Measurements from ENCODE around the gene PLEKHD1. TPM values are rescaled to one million over a fixed set of nuclear protein-coding genes. Genes with fewer than 3 reads are reported as not detected.

The PLEKHD1 gene
- total RNA-seq, 1 experiment from 2014 or later = not detected

DNA sequence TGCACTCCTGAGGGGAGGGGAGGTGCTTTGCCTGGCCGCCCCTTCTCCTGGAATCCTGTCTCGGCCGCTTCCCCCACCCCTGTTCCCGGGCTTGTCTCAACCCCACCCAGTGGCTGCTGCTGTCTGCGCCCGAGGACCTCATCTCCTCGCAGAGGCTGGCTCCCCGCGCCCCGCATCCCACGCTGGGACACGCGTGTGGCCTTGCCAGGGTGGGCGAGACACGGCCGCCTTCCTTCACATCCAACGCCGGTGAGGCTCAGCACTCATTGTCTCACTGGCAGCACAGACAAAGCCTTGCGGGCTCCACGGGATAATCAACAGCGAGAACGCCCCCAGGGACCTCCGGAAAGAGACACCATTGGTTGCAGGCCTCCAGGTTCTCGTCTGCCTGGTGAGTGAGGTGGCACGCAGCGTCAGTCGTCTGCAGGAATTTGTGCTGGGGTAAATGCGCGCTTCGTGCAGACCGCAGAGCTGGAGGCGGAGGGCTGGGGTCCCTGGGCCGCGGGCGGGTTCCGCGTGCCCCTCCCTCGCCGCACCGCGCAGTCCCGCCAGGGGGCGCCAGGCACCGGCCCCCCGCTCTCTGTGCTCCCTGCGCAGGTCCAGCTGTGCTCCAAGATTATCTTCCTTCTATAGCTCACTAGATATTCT is 63.3 kb downstream of the PLEKHD1 start:
- no peak for DNase-seq (ENCODE audit: low read depth)

DNA sequence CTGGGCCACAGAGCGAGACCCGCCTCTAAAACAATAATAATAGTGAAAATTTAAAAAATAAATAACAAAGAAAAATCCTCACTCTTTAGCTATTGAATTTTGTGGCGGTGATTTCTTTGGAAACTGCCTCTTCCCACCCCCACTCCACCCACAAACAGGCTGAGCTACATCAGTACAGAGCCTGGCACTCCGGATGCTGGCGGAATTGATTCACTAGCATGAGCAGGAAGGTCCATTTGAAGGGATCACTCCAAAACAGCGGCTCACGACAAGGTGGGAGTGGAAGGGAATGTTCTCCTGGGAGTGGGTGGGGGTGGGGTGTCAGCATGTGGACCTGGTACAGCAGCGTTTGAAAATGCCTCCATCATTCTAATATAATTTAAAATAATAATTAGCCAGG is 64.0 kb downstream of the PLEKHD1 start:
- no peak for DNase-seq (ENCODE audit: low read depth)

DNA sequence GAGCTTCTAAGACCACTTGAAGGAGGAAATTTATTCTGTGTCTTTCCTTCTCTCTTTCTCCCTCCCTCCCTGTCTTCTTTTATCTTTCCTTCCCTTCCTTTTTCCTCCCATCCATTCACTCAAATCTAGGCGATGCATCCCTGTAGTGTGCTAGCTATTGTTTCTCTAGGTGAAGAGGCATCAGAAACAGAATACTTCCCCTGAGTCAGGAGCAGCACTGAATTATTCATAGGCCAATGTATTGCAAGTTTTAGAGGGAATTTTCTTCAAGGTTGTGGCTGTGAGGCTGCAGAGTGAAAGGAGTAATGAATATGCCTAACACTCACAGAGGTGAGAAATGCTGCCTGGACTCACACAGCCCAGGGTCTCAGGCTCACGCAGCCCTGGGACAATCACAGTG is 67.0 kb downstream of the PLEKHD1 start:
- DNase-seq (ENCODE audit: low read depth) = no peak

DNA sequence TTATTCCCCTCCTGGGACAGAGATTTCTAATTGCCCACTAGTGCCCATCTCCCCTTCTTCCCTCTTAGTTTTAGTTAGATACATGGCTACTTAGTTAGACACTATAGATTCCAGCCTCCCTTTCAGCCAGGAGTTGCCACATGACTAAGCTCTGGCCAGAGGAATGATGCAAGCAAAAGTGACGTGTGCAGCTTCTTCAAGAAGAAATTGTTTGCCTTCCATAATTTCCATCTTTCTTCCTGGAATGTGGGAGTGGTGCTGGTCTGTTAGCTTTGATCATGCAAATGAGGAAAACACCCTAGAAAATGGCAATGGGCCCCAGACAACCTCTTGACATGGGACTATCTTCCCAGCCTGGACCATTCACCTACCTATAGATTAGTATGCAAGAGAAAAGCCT is 68.7 kb downstream of the PLEKHD1 start:
- peak; percentile 63 for DNase-seq (ENCODE audit: low read depth)

DNA sequence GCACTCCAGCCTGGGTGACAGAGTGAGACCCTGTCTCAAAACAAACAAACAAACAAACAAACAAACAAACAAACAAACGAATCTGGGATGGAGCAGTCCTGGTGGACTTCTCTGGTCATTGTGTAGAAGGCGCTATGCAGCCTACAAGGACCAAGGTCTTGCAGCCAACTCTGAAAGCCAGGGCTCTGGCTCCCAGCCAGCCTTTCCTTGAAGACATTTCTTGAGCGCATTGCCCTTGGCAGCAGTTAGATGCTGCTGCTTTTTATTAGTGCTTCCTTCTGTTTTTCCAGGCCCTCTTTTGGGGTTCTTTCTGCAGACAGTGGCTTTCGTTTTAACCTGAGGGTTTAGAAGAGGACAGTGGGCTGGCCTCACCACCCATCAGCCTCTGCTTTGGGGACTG is 70.0 kb downstream of the PLEKHD1 start:
- no peak for DNase-seq (ENCODE audit: low read depth)

DNA sequence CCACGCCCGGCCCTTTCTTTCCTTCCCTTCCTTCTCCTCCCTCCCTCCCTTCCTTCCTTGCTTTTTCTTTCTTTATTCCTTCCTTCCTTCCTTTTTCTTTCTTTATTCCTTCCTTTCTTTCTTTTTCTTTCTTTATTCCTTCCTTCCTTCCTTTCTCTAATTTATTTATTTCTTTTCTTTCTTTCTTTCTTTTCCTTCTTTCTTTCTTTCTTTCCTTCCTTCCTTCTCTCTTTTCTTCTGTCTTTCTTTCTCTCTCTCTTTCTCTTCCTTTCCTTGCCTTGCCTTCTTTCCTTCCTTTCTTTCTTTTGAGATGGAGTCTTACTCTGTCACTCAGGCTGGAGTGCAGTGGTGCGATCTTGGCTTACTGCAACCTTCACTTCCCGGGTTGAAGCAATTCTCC is 74.2 kb downstream of the PLEKHD1 start:
- DNase-seq (ENCODE audit: low read depth) = no peak

DNA sequence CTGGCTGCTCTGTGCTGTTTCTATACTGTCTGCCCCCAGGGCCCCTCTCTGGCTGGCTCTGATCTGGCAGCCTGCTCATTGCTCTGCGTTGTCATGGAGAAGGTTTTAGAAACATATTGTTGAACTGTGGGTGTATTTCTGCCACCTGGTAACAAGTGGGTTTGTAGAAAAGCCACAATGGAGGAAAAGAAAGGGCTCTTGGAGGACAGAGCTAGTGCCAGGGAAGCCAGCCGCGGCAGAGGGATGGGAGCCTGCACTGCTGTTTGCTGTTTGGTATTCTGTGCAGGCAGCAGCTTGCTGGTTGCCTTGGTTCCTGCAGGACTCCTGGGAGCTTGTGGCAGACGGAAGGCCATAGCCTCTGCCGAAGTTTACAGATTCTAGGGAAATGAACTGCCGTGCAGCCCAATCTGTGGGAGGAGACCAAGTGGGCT is 75.1 kb downstream of the PLEKHD1 start:
- DNase-seq (ENCODE audit: low read depth) = no peak

DNA sequence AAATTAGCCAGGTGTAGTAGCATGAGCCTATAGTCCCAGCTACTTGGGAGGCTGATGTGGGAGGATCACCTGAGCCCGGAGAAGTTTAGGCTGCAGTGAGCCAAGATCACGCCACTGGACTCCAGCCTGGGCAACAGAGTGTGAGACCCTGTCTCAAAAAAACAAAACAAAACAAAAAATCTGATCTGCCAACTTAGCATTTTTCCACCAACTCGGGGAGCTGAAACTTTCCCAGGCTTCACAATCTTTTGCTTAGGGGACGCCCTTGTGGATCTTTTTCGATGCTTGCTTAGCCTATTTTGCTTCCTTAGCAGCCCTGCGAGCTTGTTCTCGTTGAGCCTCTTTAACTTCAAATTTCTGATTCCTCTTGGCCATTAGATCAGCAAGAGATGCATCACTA is 76.3 kb downstream of the PLEKHD1 start:
- no peak for DNase-seq (ENCODE audit: low read depth)

DNA sequence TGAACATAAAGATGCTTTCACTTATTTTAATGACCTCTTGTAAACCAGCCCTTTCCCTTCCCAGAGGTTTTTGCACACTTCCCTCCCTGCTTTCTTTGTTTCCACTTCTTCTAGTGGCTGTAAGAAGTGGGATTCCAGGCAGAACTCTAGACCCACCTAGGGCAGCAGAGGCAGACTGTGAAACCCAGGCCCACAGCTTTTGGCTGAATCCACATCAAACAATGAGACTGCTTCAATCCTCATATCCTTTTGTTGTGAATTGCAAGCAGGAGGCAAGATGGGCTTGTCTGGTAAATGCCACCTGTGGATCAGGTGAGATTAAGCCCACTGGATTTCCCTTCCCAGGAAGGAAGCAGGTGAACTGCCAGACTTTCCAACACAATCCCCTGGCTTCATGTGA is 77.4 kb downstream of the PLEKHD1 start:
- DNase-seq (ENCODE audit: low read depth) = no peak

DNA sequence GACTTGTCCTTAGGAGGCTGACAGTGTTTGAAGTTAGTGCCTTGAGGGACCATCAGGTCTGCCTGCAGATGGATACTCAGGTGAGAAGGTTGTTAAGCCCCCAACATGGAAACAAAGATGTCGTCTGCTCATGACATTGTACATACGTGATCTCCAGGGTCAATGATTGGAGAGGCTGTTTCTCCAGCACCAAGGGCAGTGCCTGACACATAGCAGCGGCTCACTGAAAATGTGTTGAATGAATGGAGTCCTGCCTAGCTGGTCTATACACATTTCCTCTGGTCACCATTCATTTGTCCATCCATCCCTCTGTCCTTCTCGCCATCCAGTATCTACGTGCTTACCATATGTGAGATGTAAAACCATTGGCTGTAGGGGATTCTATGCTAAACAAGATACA is 83.0 kb downstream of the PLEKHD1 start:
- no peak for DNase-seq (ENCODE audit: low read depth)

DNA sequence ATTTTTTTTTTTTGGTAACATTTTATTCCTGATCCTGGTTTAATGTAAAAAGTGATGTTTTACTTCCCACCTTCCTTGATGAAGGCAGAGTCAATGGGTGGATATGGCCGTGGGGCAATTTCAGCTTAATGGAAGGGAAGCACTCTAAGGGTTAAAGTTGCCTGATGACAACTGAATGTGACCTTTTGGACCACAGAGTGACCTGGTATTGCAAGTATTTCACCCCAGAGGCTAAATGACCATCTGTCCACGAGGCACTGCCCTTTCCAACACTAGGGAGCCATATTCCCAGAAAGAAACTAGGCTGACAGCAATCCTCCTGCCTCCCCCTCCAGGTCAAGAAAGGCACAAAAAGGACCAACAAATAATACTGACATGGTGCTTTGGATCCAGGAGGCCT is 85.3 kb downstream of the PLEKHD1 start:
- DNase-seq (ENCODE audit: low read depth) = no peak

DNA sequence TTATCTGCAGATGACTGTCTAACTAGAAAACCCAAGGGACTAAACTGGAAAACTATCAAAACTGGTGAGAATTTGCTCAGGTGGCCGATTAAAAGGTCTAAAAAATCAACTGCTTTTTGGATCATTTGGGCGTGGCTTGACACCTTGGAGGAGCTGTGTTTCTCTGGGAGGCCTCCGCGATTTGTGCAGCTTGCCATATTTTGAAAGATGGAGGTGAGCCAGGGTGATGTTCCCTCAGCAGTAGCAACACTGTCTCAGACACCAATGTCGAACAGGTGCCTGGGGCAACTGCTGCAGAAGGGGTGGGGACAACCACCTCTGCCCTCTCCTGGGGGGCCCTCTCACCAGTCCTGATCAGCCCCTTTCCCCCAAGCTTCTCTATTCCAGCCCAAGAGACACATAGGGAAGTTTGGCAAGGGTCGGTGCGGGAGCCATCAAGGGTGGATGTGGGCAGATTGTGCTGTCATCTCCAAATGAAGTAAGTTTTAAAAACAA is 86.4 kb downstream of the PLEKHD1 start:
- no peak for DNase-seq (ENCODE audit: low read depth)

DNA sequence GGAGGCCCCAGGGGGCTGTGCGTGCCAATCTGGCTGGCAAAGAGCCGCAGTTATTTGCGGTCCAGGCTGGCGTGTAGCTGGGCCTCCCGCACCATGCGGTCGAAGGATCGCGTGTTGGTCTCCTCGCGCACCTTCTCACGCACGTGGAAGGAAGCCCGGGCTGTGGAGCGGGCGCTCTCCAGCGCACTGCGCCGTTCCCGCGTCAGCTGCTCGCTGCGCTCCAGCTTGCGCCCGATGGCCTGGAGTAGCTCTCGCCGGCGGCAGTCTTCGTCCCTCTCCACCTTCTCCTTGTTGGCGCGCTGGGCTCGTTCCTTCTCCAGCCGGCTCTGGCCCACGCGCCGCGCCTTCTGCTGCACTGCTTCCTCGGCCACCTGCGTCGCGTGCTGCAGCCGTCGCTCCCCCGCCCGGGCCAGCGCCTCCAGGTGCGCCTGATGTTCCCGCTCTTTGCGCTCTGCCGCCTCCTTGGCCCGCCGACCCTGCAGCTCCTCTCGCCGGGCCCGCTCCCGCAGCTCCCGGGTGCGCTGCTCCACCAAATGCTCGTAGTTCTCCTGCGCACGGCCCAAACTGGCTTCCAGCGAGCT is 87.0 kb downstream of the PLEKHD1 start:
- DNase-seq (ENCODE audit: low read depth) = no peak

DNA sequence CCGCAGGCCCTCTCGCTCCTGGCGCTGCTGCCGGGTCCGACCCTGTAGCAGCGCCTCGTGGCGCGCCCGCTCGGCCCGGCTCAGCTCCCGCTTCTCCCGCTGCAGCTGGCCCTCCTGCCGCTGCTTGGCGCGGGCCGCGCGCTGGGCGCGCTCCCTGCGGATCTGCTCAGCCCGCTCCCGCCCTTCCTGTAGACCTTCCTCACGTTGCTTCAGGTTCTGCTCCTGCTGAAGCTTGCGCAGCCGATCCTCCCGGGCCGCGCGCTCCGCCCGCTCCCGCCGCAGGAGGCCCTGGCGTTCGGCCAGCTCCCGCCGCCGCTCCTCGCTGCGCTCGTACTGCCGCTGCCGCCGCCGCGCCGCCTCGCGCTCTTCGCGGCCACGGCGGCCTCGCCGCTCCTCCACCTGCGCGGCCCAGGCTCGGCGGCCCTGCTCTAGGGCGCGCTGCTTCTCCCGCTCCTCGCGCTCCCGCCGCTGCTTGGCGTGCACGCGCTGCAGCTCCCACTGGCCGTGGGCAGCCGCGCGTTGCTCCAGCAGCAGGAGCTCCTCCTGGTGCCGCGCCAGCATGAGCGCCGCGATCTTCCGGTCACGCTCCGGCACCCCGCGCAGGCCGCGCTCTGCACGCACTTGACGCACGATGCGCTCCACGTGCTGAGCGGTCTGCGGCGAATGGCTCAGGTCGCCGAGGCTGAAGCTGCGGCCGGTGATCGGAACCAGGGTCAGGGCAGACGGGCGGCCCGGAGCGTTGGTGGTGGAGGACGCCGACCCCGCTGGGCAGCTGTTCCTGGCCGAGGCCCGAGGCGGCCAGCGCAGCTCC is 87.7 kb downstream of the PLEKHD1 start:
- no peak for DNase-seq (ENCODE audit: low read depth)

DNA sequence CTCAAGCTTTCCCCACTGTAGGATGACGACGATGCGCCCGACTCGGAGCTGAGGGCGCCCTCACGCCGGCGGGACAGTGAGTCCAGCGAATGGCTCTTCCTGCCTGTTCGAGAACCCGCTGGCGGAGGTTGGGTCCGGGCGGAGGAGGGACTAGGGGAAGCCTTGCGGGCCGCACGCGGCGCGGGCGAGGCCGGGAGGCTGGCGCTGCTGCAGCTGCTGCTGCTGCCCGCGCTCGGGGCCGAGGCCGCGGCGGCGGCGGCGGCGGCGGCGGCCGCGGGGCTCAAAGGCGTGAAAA is 88.3 kb downstream of the PLEKHD1 start:
- DNase-seq (ENCODE audit: low read depth) = no peak

DNA sequence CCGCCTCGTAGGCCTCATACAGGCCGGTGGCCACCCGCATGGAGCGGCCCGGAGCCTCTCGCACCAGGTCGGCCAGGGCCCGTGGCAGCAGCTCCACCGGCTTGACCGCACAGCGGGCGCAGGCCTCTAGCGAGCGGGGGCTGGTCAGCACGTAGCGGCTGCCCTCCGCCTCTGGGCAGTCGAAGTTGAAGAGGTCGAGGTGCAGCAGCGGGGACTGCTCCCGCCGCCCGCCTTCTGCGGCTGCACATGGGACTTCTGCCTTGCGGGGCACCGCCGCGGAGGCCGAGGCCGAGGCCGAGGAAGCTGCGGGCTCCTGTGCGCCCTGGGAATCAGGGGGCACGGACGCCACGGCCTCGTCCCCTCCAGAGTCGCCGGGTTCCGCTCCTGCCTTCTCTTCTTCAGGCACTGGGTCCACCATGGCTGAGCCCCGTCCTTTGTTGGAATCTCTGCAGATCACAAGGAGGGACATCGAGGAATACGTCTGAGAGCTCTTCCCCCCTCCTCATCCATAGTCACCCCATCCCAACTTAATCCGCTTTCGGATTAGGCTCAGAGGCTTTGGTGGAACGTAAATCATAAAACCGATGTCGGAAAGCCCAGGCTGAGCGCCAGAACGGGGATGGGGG is 88.8 kb downstream of the PLEKHD1 start:
- no peak for DNase-seq (ENCODE audit: low read depth)

DNA sequence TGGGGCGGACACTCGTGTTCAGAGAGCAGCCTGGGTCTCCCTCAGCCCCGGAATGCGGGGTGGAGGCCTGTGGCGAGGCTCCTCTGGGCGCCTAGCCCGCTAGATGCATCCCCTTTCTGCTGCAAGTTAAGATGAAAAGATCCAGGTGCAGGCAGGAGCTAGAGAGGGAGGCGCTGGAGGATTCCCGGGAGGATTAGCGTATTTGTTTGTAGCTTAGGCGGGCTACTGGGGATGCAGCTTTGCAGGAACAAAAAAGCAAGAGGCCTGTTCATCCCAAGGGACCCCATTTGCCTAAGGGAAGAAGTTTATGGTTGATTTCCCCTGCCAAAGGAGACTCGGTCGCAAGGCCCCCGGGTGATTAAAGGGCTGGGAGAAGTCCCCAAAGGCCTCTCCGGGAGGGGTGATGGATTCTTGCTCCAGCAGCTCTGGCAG is 89.3 kb downstream of the PLEKHD1 start:
- no peak for DNase-seq (ENCODE audit: low read depth)

DNA sequence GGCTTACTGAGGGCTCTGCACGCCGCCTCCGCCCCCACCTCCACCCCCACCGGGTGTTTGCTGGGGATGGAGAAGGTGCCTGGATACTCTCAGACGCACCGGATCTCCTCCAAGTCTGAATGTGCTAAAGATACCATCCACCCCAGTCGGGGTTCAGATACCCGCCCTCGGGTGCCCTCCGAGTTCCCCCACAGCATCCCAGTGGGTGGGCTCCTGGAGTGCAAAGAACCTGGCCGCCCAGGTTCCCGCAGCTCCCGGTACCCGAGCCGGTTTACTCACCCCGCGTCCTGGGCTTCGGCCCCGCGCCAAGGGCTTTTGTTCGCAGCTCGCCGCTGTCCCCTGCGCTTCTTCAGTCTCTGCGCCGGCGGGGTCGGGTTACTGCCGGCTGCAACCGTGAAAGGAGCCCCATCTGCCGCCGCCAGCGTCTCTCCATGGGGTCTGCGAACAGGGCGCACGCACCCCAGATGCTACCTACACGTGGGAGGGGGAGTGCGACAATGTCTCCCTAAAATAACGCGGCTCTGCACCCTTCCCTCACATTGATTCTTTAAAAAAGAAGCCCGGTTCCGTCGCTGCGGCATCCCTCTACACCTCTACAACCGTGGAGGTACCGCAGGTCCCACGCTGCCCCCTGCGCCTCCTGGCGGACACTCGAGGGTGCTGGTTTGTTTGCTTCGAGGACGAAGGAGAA is 89.9 kb downstream of the PLEKHD1 start, which contains the start of gene CCDC177:
Gene CCDC177, minus strand, starts transcription at position 609 of the 691 bp plus-strand sequence. CDS start 1,249 bp downstream, outside the sequence.
- peak; percentile 21 for DNase-seq (ENCODE audit: low read depth)

DNA sequence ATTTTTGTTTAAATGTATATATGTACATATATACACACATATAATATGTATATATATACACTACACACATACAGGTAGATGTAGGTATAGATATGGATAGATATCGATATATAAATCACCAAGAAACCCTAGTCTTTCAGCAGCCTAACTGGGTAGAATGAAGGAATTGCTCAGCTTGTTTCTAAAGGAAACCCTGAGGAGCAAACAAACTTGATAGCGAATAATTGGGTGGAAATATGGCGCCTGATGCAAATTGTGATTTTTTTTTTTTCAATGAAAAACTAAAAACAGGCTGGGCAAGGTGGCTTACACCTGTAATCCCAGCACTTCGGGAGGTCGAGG is 90.4 kb downstream of the PLEKHD1 start:
- DNase-seq (ENCODE audit: low read depth) = no peak

DNA sequence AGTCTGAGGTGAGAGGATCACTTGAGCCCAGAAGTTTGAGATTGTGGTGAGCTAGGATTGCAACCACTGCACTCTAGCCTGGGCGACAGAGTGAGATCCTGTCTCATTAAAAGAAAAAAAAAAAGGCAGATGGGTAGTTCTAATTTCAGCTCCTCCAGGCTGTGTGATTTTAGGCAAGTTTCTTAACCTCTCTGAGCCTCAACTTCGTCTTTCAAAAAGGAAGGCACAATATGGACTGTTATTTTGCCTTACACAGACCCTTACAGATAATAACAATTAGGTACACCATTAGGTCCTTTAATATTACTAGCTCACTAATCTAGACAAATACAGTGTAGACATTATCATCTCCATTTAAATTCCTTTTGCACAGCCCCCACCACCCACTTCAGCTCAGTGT is 94.9 kb downstream of the PLEKHD1 start:
- DNase-seq (ENCODE audit: low read depth) = no peak

DNA sequence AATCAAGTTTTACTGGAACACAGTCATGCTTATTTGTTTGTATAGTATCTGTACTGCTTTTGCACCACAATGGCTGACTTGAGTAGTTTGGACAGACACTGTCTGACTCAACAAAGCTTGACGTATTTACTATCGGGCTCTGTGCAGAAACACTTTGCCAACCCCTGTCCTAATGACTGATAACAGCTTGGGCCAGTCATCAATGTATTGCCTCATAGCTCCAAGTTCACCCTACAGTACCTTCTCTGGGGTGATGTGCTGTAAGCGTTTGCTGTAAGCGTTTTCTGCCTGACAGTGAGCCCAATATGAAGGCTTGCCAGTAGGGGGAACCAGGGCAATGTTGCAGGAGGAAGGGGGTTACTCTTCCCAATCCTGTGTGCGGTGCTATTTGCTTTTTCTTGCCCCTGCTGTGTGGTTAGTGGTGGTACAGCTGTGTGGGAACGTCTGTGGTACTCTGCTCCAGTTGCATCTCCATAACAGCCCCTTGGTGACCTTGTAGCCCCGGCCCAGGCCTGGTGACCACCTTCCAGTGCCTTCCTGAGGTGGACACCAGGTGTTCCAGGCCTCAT is 95.6 kb downstream of the PLEKHD1 start:
- peak; percentile 59 for DNase-seq (ENCODE audit: low read depth)

All from HT1080 (cell line).